HL-60/S4 treated with phorbol 12-myristate 13-acetate at 8.2 ng/mL for 4 days and 3 days (cell line): ENCODE measurements around the gene AP2A1.
"Not testable (repeated sequence)": the region's sequence is repeated elsewhere in the genome, so short reads cannot be mapped to it uniquely, and the experiment has no call there.

ENCODE experiments used
- in situ Hi-C: fragments of 300-500 bp; cut with MboI; formaldehyde crosslinking; loops from 2 replicates; pipeline ENCODE4 v1.15.0; 2022; ENCODE audit warnings: low sequenced_read_pairs

The AP2A1 gene

GRCh38 chr19:49809941-49810389 is 43.2 kb downstream of the AP2A1 start:
- in situ Hi-C loops = no loop called here

- in situ Hi-C loops = no loop called here
Observed at GRCh38 chr19:49811328-49811727, 44.5 kb downstream of the AP2A1 start.

DNA sequence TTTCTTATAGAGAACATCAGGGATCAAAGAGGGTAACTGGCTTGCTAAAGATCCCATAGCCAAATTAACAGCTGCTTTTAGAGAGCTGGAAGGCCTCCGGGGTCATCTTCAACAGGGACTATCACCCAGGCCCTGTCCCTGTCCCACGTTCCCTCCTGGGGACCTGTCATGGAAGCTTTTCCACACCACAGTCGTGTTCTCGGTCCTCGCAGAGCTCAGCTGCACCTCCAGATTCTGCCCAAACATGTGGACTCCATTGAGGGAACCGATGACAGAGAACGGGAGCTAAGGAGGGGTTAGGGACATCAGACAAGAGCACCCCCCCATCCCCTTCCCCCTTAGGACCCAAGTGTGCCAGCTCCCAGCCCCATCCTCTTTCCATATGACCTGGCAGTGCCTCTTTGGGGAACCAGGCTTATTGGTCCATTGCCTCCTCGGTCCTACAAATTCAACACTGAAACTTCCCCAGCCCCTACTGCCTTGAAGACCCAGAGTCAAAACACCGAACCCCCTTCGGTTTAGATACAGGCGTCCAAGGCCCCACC is 45.7 kb downstream of the AP2A1 start:
- in situ Hi-C loops = no loop called here

- in situ Hi-C loops = no loop called here
Observed at GRCh38 chr19:49812997-49813861, 46.4 kb downstream of the AP2A1 start, which contains the start of gene FUZ. Gene FUZ, minus strand, starts transcription at chr19:49813292. Its CDS starts 186 bp downstream, at chr19:49813106.

DNA sequence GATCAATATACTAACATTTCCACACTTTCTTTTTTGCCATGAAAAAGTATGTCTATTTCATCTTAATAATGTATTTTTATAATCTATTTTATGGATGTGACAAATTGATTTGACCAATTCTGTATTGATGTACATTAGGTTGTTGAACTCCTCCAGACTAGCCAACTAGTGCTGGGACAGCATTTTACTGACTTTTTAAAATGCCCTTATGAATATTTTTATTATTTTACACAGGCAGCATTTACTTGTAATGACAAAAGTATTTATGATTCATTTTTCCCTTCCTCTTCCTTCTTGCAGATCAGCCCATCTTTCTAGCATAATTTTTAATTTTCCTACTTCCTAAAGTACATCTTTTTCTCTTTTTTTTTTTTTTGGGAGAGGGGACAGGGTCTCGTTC is 47.2 kb downstream of the AP2A1 start:
- in situ Hi-C loops = no loop called here

- in situ Hi-C loops = no loop called here
Observed at GRCh38 chr19:49816590-49816989, 49.8 kb downstream of the AP2A1 start.

- in situ Hi-C loops = no loop called here
Observed at GRCh38 chr19:49817964-49818648, 51.3 kb downstream of the AP2A1 start, which contains the start of gene MED25. Gene MED25, plus strand, starts transcription at chr19:49818289. Its CDS starts 53 bp downstream, at chr19:49818342.

DNA sequence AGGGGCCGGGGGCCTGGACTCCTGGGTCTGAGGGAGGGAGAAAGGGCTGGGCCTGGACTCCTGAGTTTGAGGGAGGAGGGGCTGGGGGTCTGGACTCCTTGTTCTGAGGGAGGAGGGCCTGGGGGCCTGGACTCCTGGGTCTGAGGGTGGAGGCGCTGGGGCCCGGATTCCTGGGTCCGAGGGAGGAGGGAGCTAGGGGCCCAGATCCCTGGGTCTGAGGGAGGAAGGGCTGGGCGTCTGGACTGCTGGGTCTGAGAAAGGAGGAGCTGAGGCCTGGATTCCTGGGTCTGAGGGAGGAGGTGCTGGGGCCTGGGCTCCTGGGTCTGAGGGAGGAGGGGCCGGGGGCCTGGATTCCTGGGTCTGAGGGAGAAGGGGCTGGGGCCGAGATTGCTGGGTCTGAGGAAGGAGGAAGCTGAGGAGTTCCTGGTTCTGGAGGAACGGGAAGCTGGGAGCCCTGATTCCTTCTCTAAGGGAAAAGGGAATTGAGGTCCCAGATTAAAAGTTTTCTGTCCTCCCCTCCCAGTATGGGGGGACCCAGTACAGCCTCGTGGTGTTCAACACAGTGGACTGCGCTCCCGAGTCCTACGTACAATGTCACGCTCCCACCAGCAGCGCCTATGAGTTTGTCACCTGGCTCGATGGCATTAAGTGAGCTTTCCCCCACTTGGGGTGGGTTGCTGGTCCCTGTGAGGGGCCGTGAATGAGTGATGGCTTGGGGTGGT is 52.0 kb downstream of the AP2A1 start:
- in situ Hi-C loops = no loop called here

DNA sequence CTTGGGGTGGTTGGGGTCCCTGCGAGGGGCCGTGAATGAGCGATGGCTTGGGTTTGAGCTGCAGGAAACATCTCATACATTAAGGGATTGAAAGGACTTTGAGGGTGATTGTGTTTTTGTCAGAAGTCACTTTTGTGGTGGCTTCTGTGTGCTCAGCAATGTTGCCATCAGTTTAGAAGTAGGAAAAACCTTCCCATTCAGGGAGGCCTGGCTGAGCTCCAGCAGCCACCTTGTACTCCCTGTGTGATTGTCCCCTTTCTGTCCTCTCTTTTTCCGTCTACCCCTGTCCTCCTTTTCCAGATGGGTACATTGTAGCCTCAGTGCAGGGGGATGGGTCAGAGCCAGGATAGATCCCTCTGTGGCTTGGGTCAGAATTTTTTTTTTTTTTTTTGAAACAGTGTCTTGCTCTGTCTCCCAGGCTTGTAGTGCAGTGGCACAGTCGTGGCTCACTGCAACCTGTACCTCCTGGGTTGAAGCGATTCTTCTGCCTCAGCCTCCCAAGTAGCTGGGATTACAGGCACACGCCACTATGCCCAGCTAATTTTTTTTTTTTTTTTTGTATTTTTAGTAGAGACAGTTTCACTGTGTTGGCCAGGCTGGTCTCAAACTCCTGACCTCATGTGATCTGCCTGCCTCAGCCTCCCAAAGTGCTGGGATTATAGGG is 52.8 kb downstream of the AP2A1 start:
- in situ Hi-C loops = not testable (repeated sequence)

DNA sequence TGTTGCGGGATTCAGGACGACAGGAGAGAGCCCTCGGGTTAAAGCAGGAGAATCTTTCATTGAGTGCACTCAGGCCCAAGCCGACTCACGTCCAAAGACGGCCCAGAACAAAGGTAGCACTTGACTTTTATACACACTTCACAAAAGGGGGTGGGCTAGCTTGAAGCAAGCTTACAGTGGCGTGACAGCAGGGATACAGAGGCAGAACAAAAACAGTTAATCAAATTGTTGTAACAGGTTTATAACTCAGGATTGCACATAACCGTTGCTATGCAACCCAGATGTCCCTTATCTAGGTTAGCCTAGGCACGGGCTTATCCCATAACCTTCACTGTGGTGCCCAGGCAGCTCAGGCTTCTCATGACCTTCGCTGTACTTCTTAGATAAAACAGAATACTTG is 53.3 kb downstream of the AP2A1 start:
- in situ Hi-C loops = no loop called here

DNA sequence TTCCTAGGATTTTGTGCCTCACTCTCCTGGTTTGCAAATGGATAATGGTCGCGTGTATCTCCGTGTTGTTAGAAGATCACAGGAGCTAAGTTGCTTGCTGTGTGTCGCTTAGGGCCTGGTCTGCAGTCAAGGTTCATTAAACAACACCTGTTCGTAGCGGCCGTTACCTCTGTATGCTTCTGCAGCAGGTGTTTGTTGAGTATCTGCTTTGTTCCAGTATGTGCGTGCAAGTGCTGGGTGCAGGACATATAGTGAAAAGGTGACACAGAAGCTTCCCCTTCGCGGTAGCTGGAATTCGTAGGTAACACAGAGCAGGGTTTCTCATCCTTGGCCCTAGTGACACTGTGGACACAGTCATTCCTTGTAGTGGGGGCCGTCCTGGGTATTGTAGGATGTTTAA is 56.7 kb downstream of the AP2A1 start:
- in situ Hi-C loops = no loop called here

DNA sequence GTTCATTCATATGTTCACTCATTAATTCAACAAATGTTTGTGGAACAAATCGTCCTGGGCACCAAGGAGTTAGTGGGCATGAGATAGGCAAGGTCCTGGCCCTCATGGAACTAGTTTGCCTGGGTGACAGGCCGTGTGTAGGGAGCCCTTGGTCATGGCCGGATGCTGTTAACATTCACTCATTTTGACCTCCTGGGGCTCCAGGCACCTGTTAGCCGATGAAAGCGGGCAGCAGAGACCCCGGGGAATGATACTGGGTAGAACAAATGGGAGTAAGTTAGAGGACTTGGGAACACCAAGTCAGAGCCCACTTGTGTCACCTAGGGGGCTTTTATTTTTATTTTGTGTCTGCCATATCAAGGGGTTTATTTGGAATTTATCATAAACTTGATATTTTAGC is 57.9 kb downstream of the AP2A1 start:
- in situ Hi-C loops = no loop called here

GRCh38 chr19:49827034-49827433 is 60.2 kb downstream of the AP2A1 start:
- in situ Hi-C loops = no loop called here

GRCh38 chr19:49829200-49829599 is 62.4 kb downstream of the AP2A1 start:
- in situ Hi-C loops = no loop called here

DNA sequence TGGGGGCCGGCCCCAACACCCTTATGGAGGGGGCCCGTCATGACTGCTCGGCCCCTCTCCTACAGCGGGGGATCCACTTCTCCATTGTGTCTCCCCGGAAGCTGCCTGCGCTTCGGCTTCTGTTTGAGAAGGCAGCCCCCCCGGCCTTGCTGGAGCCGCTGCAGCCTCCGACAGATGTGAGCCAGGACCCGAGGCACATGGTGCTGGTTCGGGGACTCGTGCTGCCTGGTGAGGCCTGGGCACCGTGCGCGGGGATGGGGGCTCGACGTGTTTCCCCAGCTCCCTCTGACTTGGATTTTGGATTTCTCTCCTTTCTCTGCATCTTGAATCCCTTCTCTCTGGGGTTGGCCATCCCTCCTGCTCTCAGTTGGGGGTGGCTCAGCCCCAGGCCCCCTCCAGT is 62.9 kb downstream of the AP2A1 start:
- in situ Hi-C loops = no loop called here

- in situ Hi-C loops = no loop called here
Observed at GRCh38 chr19:49830766-49831165, 64.0 kb downstream of the AP2A1 start.

- in situ Hi-C loops = no loop called here
Observed at GRCh38 chr19:49831592-49831991, 64.8 kb downstream of the AP2A1 start.

- in situ Hi-C loops = no loop called here
Observed at GRCh38 chr19:49832556-49832955, 65.8 kb downstream of the AP2A1 start.

DNA sequence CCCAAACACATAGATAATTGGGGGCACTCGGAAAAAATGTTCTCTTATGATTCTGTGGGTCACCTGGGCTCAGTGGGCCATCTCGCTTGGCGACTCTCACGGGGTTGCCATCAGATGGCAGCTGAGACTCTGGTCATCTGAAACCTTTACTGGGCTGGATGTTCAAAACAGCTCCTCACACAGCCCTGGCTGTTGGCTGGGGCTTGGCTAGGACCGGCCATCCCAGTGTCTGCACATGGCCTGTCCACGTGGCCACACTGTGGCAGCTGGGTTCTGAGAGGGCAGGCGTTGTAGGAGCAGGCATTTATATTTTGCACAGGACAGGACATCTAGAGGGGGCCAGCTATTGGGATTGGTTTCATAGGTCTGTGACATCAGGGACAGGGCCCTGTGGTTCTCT is 66.8 kb downstream of the AP2A1 start:
- in situ Hi-C loops = no loop called here

DNA sequence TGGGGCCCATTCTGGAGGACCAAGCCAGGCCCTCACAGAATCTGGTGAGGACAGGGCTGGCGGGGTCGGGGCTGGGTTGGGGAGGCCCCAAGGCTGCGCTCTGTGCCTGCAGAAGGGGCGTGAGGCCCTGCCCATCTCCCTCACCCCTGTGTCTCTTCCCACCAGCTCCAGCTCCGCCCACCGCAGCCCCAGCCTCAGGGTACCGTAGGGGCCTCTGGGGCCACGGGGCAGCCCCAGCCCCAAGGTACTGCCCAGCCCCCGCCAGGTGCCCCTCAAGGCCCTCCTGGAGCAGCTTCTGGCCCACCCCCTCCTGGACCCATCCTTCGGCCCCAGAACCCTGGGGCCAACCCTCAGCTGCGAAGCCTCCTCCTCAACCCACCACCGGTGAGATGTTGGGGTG is 68.8 kb downstream of the AP2A1 start:
- in situ Hi-C loops = no loop called here
